ENCODE data around the gene UAP1L1.
A peak's percentile ranks its signal among the peaks of the same experiment; 100 is the strongest.
"Not testable (repeated sequence)": the region's sequence is repeated elsewhere in the genome, so short reads cannot be mapped to it uniquely, and the experiment has no call there.

The UAP1L1 gene

DNA sequence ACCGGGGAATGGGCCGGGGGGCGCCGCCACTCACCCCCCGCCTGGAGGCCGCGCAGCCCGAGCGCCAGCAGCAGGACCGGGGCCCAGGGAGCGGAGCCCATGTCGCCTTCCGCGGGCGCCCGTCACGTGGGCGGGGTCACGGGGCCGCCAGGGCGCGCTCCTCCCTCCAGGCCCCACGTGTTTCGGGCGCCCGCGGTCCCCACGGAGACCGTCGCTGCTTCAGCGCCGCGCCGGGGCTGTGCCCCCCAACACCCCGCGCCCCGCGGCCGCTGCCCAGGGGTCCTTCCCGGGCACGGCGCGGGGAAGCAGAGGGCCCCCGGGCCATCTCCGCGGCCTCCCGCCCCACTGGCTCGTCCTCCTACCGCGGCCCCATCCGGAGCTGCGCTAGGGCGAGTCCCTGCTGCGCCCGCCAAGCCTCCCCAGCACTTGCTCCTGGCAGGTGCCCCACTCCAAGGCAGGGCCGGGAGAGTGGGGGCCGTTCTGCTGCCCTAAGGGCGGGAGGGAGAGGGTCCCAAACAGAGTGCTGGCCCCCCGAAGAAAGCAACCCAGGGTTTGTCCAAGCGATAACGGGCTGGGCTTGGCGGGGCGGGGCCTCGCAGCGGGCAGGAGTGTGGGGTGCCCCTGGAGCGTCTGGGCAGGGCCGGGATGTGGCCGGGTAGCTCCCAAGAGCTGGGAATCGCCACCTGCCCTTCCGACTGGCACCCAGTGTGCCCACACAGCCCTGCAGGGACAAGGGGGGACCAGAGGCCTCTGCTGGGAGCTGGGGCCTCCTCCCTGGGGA lies 37.5 kb downstream of the UAP1L1 start, which contains the start of gene DPP7:
DPP7 (minus strand) TSS at position 121 of the 781 bp plus-strand sequence; CDS start at position 101, 20 bp downstream.
- peaks cover 7% of the 10 kb centered on the region for H3K36me3 ChIP-seq (ENCODE audit: control insufficient read depth, insufficient read depth, low read length)
- no peaks in the 10 kb centered on the region for H3K9me3 ChIP-seq (ENCODE audit: control insufficient read depth, low read length)
- no peaks in the 10 kb centered on the region for H3K4me1 ChIP-seq (ENCODE audit: control insufficient read depth, insufficient read depth, low read length, poor library complexity, severe bottlenecking)
- WGBS, 2 experiments (ENCODE audit: insufficient coverage in 2 of 2): 15 to 21% methylated on average over 42 to 64 of the region's 70 CpGs
- H3K27ac ChIP-seq (ENCODE audit: low read depth, low read length, severe bottlenecking): no peak within 1 kb of the TSS
- peak within 1 kb of the TSS; percentile 46 for H3K4me3 ChIP-seq (ENCODE audit: extremely low read depth, insufficient read depth, low read length, poor library complexity, severe bottlenecking)

DNA sequence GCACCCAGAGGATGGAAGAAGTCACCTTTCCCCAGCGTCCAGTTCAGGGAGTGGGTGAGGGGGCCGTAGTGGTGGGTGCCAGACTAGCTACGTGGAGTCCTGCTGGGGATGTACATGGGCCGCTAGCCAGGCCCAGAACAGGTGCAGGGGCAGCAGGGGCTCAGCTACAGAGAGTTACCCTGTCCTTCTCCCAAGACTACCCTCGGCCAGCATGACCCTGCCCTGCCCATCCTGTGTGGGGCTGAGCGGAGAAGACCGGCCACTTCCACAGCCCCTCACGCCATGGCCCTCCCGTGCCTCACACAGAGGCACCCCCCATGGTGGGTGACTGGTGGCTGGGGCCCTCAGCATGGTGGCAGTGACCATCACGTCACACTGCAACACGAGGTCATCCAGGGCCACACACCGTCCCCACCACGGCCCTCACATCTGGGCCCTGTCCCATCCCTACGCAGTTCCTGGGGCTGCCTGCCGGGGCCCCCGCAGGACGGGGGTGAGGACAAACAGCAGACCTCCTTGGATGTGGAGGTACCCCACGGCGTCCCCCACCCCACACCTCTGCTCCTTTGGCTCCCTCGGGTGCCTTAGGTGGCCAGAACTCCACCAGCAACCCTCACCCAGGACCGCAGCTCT lies 38.2 kb downstream of the UAP1L1 start:
- Histone ChIP-seq H3K27ac (ENCODE audit: low read depth, low read length, severe bottlenecking) (no peak overlapping the region), H3K9me3 (ENCODE audit: control insufficient read depth, low read length) (no peaks in the 10 kb centered on the region), H3K4me1 (ENCODE audit: control insufficient read depth, insufficient read depth, low read length, poor library complexity, severe bottlenecking) (no peaks in the 10 kb centered on the region), H3K36me3 (ENCODE audit: control insufficient read depth, insufficient read depth, low read length) (peaks cover 4% of the 10 kb centered on the region), H3K4me3 (ENCODE audit: extremely low read depth, insufficient read depth, low read length, poor library complexity, severe bottlenecking) (no peak overlapping the region)
- WGBS, 2 experiments (ENCODE audit: insufficient coverage in 2 of 2): 87 to 96% methylated on average over 19 to 20 of the region's 21 CpGs

DNA sequence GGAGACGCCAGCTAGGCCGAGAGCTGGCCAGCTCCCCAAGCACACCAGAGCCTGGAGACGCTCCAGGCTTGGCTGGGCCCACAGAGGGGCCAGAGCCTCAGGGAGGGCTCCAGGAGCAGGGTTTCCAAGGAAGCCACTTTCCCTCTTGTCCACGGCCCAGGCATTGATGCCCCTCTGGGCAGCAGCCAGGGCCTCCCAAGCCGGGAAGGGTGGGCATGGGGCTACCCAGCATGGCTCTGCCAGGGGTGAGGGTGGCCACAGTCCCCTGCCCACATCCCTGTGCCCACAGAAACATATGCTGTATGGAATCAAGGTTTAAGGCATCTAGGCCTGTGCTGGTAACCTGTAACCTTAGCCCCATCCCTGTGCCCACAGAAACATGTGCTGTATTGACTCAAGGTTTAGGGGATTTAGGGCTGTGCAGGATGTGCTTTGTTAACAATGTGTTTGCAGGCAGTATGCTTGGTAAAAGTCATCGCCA lies 38.8 kb downstream of the UAP1L1 start:
- no peaks in the 10 kb centered on the region for H3K4me1 ChIP-seq (ENCODE audit: control insufficient read depth, insufficient read depth, low read length, poor library complexity, severe bottlenecking)
- no peaks in the 10 kb centered on the region for H3K9me3 ChIP-seq (ENCODE audit: control insufficient read depth, low read length)
- no peak overlapping the region for H3K27ac ChIP-seq (ENCODE audit: low read depth, low read length, severe bottlenecking)
- H3K36me3 ChIP-seq (ENCODE audit: control insufficient read depth, insufficient read depth, low read length): no peaks in the 10 kb centered on the region
- H3K4me3 ChIP-seq (ENCODE audit: extremely low read depth, insufficient read depth, low read length, poor library complexity, severe bottlenecking): no peak overlapping the region
- WGBS, 2 experiments (ENCODE audit: insufficient coverage in 2 of 2): 48 to 68% methylated on average over 4 to 5 of the region's 6 CpGs

DNA sequence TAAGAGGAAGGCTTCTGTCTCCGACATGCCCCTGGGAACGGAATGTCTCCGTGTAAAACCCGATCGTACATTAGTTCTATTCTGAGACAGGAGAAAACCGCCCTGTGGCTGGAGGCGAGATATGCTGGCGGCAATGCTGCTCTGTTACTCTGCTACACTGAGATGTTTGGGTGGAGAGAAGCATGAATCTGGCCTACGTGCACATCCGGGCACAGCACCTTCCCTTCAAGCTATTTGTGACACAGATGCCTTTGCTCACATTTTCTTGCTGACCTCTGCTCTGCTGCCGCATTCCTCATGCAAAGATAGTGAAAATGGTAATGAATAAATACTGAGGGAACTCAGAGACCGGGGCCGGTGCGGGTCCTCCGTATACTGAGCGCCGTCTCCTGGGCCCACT lies 39.4 kb downstream of the UAP1L1 start:
- H3K27ac ChIP-seq (ENCODE audit: low read depth, low read length, severe bottlenecking): peak overlapping the region; percentile 41
- no peaks in the 10 kb centered on the region for H3K9me3 ChIP-seq (ENCODE audit: control insufficient read depth, low read length)
- no peaks in the 10 kb centered on the region for H3K4me1 ChIP-seq (ENCODE audit: control insufficient read depth, insufficient read depth, low read length, poor library complexity, severe bottlenecking)
- WGBS, 2 experiments (ENCODE audit: insufficient coverage in 2 of 2): 87 to 88% methylated on average over 16 of the region's 17 CpGs
- H3K36me3 ChIP-seq (ENCODE audit: control insufficient read depth, insufficient read depth, low read length): no peaks in the 10 kb centered on the region
- no peak overlapping the region for H3K4me3 ChIP-seq (ENCODE audit: extremely low read depth, insufficient read depth, low read length, poor library complexity, severe bottlenecking)

DNA sequence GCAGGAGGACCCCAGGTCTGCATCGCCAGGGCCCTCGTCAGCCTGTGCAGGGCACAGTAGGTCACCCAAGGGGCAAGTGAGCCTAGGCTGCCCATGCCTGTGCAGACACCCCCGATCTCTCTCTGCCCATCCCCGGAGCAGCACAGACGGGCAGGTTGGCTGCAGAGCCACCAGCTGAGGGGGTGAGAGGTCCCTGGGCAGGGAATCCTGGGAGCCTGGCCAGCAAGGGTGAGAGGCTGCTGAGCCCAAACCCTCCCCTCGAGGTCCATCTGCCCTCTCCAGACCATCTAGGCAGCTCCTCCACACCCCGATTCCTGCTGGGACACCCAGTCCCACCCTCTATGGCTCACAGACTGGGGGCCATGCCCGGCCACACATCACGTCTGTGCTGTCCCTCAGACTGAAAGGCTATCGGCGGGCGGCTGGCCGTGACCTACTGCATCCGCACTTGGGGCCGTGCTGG lies 40.0 kb downstream of the UAP1L1 start:
- Histone ChIP-seq H3K36me3 (ENCODE audit: control insufficient read depth, insufficient read depth, low read length) (no peaks in the 10 kb centered on the region), H3K4me1 (ENCODE audit: control insufficient read depth, insufficient read depth, low read length, poor library complexity, severe bottlenecking) (no peaks in the 10 kb centered on the region), H3K27ac (ENCODE audit: low read depth, low read length, severe bottlenecking) (no peak overlapping the region), H3K9me3 (ENCODE audit: control insufficient read depth, low read length) (no peaks in the 10 kb centered on the region), H3K4me3 (ENCODE audit: extremely low read depth, insufficient read depth, low read length, poor library complexity, severe bottlenecking) (no peak overlapping the region)
- WGBS, 2 experiments (ENCODE audit: insufficient coverage in 2 of 2): 87 to 90% methylated on average over 8 of the region's 15 CpGs

DNA sequence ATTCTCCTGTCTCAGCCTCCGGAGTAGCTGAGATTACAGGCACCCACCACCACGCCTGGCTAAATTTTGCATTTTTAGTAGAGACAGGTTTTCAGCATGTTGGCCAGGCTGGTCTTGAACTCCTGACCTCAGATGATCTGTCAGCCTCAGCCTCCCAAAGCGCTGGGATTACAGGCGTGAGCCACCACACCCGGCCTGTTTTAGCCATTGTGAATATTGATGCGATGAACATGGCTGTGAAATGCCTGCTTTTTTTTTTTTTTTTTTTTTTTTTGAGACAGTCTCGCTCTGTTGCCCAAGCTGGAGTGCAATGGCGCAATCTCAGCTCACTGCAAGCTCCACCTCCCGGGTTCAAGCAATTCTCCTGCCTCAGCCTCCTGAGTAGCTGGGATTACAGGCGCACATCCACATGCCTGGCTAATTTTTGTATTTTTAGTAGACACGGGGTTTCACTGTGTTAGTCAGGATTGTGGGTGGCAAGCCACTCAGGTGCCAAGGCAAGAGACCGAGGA lies 40.8 kb downstream of the UAP1L1 start:
- H3K27ac ChIP-seq (ENCODE audit: low read depth, low read length, severe bottlenecking); H3K4me1 ChIP-seq (ENCODE audit: control insufficient read depth, insufficient read depth, low read length, poor library complexity, severe bottlenecking): not testable (repeated sequence)
- WGBS, 2 experiments (ENCODE audit: insufficient coverage in 2 of 2): 88 to 95% methylated on average over 4 to 8 of the region's 12 CpGs

DNA sequence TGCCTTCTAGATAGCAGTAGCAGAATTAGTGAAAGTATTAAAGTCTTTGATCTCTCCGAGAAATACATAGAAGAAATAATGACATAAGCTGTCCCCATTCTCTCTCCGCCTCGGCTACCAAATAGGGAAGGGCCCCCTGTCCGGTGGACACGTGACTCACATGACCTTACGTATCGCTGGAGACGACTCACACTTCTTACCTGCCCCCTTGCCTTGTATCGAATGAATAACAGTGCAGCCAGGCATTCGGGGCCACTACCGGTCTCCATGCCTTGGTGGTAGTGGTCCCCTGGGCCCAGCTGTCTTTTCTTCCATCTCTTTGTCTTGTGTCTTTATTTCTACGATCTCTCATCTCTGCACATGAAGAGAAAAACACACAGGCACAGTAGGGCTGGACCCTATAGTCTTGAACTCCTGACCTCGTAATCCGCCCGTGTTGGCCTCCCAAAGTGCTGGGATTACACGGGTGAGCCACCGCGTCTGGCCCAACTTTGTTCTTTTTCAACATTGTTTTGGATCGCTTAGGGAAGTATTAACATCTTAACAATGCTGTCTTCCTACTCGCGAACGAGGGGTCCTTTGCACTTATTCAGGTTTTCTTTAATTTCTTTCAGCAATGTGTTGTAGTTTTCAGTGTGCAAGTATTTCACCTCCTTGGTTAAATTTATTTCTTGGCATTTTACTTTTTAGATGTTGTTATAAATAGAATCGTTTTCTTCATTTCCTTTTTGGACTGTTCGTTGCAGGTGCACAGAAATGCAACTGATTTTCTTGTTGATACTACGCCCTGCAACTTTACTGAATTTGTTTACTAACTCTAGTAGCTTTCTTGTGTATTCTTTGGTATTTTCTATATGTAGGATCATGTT lies 44.8 kb downstream of the UAP1L1 start:
- H3K4me1 ChIP-seq (ENCODE audit: control insufficient read depth, insufficient read depth, low read length, poor library complexity, severe bottlenecking); H3K9me3 ChIP-seq (ENCODE audit: control insufficient read depth, low read length); H3K36me3 ChIP-seq (ENCODE audit: control insufficient read depth, insufficient read depth, low read length); H3K27ac ChIP-seq (ENCODE audit: low read depth, low read length, severe bottlenecking); H3K4me3 ChIP-seq (ENCODE audit: extremely low read depth, insufficient read depth, low read length, poor library complexity, severe bottlenecking): not testable (repeated sequence)
- WGBS, 2 experiments (ENCODE audit: insufficient coverage in 2 of 2): 80 to 83% methylated on average over 8 to 13 of the region's 25 CpGs

More for the DNA sequence above, 40.8 kb downstream of the UAP1L1 start:
- H3K36me3 ChIP-seq (ENCODE audit: control insufficient read depth, insufficient read depth, low read length); H3K9me3 ChIP-seq (ENCODE audit: control insufficient read depth, low read length); H3K4me3 ChIP-seq (ENCODE audit: extremely low read depth, insufficient read depth, low read length, poor library complexity, severe bottlenecking): not testable (repeated sequence)

DNA sequence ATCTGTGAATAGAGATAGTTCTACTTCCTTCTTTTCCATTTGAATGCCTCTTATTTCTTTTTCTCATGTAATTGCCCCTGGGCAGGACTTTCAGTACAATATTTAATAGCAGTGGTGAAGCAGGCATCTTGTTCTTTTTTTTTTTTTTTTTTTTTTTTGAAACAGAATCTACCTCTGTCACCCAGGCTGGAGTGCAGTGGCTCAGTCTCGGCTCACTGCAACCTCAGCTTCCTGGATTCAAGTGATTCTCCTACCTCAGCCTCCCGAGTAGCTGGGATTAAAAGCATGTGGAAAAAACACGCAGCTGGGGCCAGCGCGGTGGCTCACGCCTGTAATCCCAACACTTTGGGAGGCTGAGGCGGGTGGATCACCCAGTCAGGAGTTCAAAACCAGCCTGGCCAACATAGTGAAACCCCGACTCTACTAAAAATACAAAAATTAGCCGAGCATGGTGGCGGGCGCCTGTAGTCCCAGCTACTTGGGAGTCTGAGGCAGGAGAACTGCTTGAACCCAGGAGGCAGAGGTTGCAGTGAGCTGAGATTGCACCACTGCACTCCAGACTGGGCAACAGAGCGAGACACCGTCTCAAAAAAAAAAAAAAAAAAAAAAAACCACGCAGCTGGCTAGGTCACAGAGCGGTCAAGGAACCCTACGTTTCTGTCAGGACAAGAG lies 45.6 kb downstream of the UAP1L1 start:
- not testable (repeated sequence) for H3K36me3 ChIP-seq (ENCODE audit: control insufficient read depth, insufficient read depth, low read length); H3K27ac ChIP-seq (ENCODE audit: low read depth, low read length, severe bottlenecking); H3K4me3 ChIP-seq (ENCODE audit: extremely low read depth, insufficient read depth, low read length, poor library complexity, severe bottlenecking); H3K4me1 ChIP-seq (ENCODE audit: control insufficient read depth, insufficient read depth, low read length, poor library complexity, severe bottlenecking); H3K9me3 ChIP-seq (ENCODE audit: control insufficient read depth, low read length)
- WGBS, 2 experiments (ENCODE audit: insufficient coverage in 2 of 2): 92 to 94% methylated on average over 12 to 13 of the region's 16 CpGs

DNA sequence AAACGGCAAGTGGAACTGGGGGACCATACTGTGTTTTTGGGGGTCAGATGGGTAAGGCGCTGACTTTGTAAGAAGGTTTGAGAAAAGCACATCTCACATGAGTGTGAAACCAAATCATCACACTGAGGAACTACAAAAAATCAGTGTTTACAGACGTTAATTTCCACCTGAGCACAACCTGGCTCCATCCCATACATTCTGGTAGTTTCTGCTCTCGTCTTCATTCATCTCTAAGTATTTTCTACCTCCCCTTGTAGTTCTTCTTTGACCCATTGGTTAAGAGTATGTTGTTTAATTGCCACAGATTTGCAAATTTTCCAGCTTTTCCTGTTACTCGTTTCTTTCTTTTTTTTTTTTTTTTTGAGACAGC lies 46.1 kb downstream of the UAP1L1 start:
- peaks cover 13% of the 10 kb centered on the region for H3K4me1 ChIP-seq (ENCODE audit: control insufficient read depth, insufficient read depth, low read length, poor library complexity, severe bottlenecking)
- no peak overlapping the region for H3K4me3 ChIP-seq (ENCODE audit: extremely low read depth, insufficient read depth, low read length, poor library complexity, severe bottlenecking)
- peaks cover 2% of the 10 kb centered on the region for H3K36me3 ChIP-seq (ENCODE audit: control insufficient read depth, insufficient read depth, low read length)
- no peak overlapping the region for H3K27ac ChIP-seq (ENCODE audit: low read depth, low read length, severe bottlenecking)
- H3K9me3 ChIP-seq (ENCODE audit: control insufficient read depth, low read length): no peaks in the 10 kb centered on the region
- 83 to 90% methylated on average over 3 to 4 of the region's 5 CpGs for WGBS, 2 experiments (ENCODE audit: insufficient coverage in 2 of 2)

DNA sequence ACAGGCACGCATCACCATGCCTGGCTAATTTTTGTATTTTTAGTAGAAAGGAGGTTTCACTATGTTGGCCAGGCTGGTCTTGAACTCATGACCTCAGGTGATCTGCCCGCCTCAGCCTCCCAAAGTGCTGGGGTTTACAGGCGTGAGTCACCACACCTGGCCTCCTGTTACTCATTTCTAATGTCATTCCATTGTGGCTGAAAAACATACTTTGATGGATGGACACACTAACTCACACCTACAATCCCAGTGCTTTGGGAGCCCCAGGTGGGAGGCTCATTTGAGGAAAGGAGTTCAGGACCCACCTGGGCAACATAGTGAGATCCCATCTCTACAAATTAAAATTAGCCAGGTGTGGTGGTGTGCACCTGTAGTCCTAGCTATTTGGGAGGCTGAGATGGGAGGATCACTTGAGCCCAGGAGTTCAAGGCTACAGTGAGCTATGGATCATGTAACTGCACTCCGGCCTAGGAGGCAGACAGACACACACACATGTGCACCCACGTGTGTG lies 46.7 kb downstream of the UAP1L1 start:
- 92 to 93% methylated on average over 3 to 4 of the region's 5 CpGs for WGBS, 2 experiments (ENCODE audit: insufficient coverage in 2 of 2)

More for the DNA sequence above, 46.7 kb downstream of the UAP1L1 start:
- not testable (repeated sequence) for H3K9me3 ChIP-seq (ENCODE audit: control insufficient read depth, low read length); H3K36me3 ChIP-seq (ENCODE audit: control insufficient read depth, insufficient read depth, low read length); H3K27ac ChIP-seq (ENCODE audit: low read depth, low read length, severe bottlenecking); H3K4me3 ChIP-seq (ENCODE audit: extremely low read depth, insufficient read depth, low read length, poor library complexity, severe bottlenecking)
- peaks cover 17% of the 10 kb centered on the region for H3K4me1 ChIP-seq (ENCODE audit: control insufficient read depth, insufficient read depth, low read length, poor library complexity, severe bottlenecking)

Measured in mesodermal cell (in vitro differentiated cells).